Type B pancreatic cell (in vitro differentiated cells): ENCODE measurements around the gene HLA-A. TPM values are rescaled to one million over a fixed set of nuclear protein-coding genes. Genes with fewer than 3 reads are reported as not detected.
A peak's percentile ranks its signal among the peaks of the same experiment; 100 is the strongest.

Source experiments
- DNase-seq: peaks from one replicate; pipeline ENCODE4 v3.0.0; 2021; ENCODE audit warnings: mixed read lengths; ENCODE audit not compliant: unreplicated experiment; ENCODE audit errors: extremely low spot score
- H3K27ac Mint-ChIP-seq: 2 replicates; pipeline ENCODE4 v1.8.0; 2021; ENCODE audit warnings: mild to moderate bottlenecking, mixed read lengths
- H3K27me3 Mint-ChIP-seq: 2 replicates; pipeline ENCODE4 v1.8.0; 2021; ENCODE audit warnings: mixed read lengths
- H3K36me3 Mint-ChIP-seq: 2 replicates; pipeline ENCODE4 v1.8.0; 2021; ENCODE audit warnings: mixed read lengths
- H3K4me1 Mint-ChIP-seq: one replicate; pipeline ENCODE4 v1.8.0; 2021; ENCODE audit warnings: mixed read lengths; ENCODE audit not compliant: unreplicated experiment
- H3K4me3 Mint-ChIP-seq: 2 replicates; pipeline ENCODE4 v1.8.0; 2021; ENCODE audit warnings: mild to moderate bottlenecking, mixed read lengths
- H3K9me3 Mint-ChIP-seq: 2 replicates; pipeline ENCODE4 v1.8.0; 2021; ENCODE audit warnings: mixed read lengths
- CTCF ChIP-seq: fragments of 200-600 bp; sonication (generic); conservative IDR thresholded peaks from 2 replicates; pipeline ENCODE4 v1.5.0; 2021; ENCODE audit warnings: antibody characterized with exemption, mild to moderate bottlenecking
- total RNA-seq: library from RNA; stranded (reverse); gene quantifications from 2 replicates; pipeline ENCODE4 v1.2.1, GENCODE V29; 2021; ENCODE audit warnings: low replicate concordance

HLA-A gene
- total RNA-seq, 1 donor from 2014 or later = 183 TPM

- Mint-ChIP-seq H3K4me3 (no peak overlapping the region), H3K9me3 (no peaks in the 10 kb centered on the region), H3K36me3 (no peaks in the 10 kb centered on the region), H3K27me3 (peaks cover 32% of the 10 kb centered on the region), H3K4me1 (peaks cover 31% of the 10 kb centered on the region), H3K27ac (no peak overlapping the region)
- TF ChIP-seq CTCF = no peak
- no peak for DNase-seq
These were observed 26.6 kb downstream of the HLA-A start for GRCh38 chr6:29968905-29969304.

- no peaks in the 10 kb centered on the region for H3K9me3 Mint-ChIP-seq
- H3K36me3 Mint-ChIP-seq = no peaks in the 10 kb centered on the region
- peaks cover 27% of the 10 kb centered on the region for H3K4me1 Mint-ChIP-seq
- no peak overlapping the region for H3K27ac Mint-ChIP-seq
- peaks cover 50% of the 10 kb centered on the region for H3K27me3 Mint-ChIP-seq
- no peak overlapping the region for H3K4me3 Mint-ChIP-seq
- no peak for DNase-seq
- TF ChIP-seq CTCF = no peak
These were observed 28.4 kb downstream of the HLA-A start for GRCh38 chr6:29970711-29971110.

- H3K36me3 Mint-ChIP-seq = no peaks in the 10 kb centered on the region
- H3K9me3 Mint-ChIP-seq = no peaks in the 10 kb centered on the region
- H3K27ac Mint-ChIP-seq = no peak overlapping the region
- peaks cover 20% of the 10 kb centered on the region for H3K4me1 Mint-ChIP-seq
- no peak for TF ChIP-seq CTCF
- no peak for DNase-seq
- peak overlapping the region; percentile 92 for H3K4me3 Mint-ChIP-seq
- H3K27me3 Mint-ChIP-seq = peaks cover 80% of the 10 kb centered on the region
These were observed 32.7 kb downstream of the HLA-A start for GRCh38 chr6:29974901-29975560.

- Mint-ChIP-seq H3K36me3 (no peaks in the 10 kb centered on the region), H3K27ac (no peak overlapping the region), H3K4me1 (peaks cover 20% of the 10 kb centered on the region), H3K9me3 (no peaks in the 10 kb centered on the region), H3K27me3 (peaks cover 77% of the 10 kb centered on the region), H3K4me3 (peak overlapping the region; percentile 92)
- DNase-seq = no peak
- TF ChIP-seq CTCF = no peak
These were observed 33.2 kb downstream of the HLA-A start for GRCh38 chr6:29975561-29975907.

- Mint-ChIP-seq H3K27ac (peak overlapping the region; percentile 84), H3K4me3 (peak overlapping the region; percentile 92), H3K27me3 (peaks cover 81% of the 10 kb centered on the region), H3K4me1 (peaks cover 20% of the 10 kb centered on the region), H3K36me3 (no peaks in the 10 kb centered on the region), H3K9me3 (no peaks in the 10 kb centered on the region)
- no peak for DNase-seq
- no peak for TF ChIP-seq CTCF
These were observed 33.9 kb downstream of the HLA-A start for GRCh38 chr6:29976253-29976587.
